Activated CD4-positive, alpha-beta T cell treated with anti-CD3 and anti-CD28 coated beads for 24 hours (primary cell): ENCODE measurements around the gene CREB3L2.

Experiments
- DNase-seq, 2 donors: peaks; one replicate each; pipeline ENCODE4 v3.0.0-alpha.2; 2020; ENCODE audit warnings: low read depth in 2 of 2

The CREB3L2 gene

DNA sequence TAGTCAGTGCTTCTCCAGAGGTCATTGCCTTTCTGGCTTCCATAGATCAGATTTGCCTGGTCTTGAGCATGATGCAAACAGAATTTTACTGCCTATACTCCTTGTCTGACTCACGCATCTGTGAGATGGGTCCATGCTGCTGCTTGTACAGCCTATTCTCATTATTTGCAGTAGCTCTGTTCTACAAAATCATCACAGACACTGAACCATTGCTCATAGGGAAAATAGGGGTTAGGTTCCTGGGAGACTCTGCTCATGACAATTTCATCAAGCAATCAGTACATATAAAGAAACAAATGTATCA lies 7.4 kb upstream of the CREB3L2 start:
- no peak for DNase-seq

- DNase-seq, result no peak
Observed at GRCh38 chr7:138008588-138009349, 6.9 kb upstream of the CREB3L2 start.

DNA sequence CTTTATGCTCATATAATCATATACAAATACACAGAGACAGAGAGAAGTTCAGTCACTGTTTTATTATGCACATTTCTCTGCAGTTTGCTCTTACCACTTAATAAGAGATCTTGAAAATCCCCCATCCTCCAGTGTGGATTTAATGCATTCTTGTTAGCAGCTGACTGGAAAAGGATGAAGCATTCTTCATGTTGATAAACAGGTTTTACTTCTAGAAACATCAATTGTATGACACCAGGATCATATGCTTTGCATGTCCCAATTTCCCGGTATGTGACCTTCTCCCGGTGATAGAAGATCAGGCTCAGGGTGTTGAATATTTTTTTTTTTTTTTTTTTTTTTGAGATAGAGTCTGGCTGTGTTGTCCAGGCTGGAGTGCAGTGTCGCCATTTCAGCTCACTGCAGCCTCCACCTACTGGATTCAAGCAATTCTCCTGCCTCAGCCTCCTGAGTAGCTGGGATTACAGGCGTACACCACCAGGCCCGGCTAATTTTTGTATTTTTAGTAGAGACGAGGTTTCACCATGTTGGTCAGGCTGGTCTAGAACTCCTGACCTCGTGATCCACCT lies 6.2 kb upstream of the CREB3L2 start:
- DNase-seq, result no peak

DNA sequence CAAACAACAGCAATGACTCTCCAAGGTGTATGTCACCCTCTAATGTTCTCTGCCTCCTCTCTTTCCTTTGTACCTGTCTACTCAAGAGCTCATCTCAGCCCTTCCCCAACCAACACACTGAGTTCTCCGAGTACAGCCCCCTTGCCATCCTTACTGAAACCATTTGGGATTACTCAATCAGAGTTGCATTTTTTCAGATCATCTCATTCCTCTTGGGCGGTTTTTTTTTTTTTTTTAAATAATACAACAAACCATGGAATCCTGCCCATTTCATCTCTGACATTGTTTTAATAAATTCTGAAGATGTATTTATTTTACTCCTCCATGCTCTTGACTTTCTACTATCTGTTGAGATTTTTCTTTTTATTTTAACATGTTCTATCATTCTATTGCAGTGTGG lies 4.2 kb upstream of the CREB3L2 start:
- no peak for DNase-seq

GRCh38 chr7:138004936-138005335 lies 3.0 kb upstream of the CREB3L2 start:
- no peak for DNase-seq

- no peak for DNase-seq
Observed at GRCh38 chr7:138004046-138004445, 2.2 kb upstream of the CREB3L2 start.

GRCh38 chr7:138002828-138003189 lies 923 bp upstream of the CREB3L2 start:
- DNase-seq, result no peak

DNA sequence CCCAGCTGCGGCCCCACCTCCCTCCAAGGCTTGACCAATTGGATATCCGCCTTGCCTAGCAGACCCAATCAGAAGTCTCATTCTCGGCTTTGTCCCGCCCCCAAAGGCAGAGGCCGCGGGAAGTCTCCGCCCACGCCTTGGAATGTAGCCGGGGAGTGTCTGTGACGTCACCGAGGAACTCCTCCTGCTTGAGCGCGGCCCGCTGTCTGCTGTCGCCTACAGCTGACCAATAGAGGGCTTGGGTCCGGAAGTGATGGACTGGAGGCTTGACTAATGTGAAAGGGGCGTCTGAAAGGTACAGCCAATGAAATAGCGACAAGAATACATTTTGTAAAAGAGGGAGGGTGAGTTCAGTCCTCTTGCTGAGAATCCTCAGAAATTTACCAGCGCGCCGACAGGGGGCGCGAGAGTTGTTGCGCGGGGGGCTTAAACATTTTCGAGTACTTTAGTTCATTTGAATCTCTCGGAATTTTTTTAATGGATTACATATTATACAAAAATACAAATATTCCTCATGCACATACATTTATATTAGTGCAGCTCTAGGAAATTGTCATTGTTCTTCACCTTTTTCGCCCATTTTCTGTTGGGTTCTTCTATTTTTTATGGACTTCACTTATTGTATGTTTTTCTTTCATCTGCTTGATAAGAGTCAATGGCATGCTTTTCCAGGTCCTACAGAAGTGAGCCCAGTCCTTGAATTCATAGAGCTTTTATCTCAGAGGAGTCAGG lies 376 bp upstream of the CREB3L2 start:
- peak; percentile 92 to 97 for DNase-seq

DNA sequence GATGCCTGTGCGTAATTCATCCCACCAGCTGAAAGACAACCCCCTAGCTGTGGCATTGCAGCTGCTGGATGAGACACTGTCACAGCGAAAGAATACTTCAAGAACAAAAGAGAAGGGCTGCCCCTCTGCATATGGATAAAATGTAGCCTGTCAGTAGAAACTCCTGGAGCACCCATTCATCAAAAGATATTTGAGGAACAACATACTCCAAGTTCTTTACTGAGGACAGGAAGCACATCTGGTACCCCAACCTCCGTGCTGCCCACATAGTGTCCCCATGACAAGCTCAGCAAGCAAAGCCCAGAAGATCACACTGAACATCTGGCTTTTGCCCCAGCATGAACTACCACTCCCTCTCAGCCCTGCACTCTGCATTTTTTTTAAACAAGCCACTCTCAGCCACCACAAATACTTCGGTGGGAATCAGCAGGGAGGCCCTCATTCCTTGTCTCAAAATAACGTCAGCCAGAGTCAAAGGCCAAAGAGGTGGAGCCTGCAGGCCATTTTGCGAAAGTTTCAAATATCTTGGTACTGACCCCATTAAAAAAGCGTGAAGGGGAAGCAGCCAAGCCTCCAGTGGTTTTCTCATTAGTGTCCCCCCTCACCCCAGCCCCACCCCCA lies 1.7 kb downstream of the CREB3L2 start:
- DNase-seq, result no peak

- DNase-seq, result no peak
Observed at GRCh38 chr7:137999496-138000080, 2.3 kb downstream of the CREB3L2 start.

DNA sequence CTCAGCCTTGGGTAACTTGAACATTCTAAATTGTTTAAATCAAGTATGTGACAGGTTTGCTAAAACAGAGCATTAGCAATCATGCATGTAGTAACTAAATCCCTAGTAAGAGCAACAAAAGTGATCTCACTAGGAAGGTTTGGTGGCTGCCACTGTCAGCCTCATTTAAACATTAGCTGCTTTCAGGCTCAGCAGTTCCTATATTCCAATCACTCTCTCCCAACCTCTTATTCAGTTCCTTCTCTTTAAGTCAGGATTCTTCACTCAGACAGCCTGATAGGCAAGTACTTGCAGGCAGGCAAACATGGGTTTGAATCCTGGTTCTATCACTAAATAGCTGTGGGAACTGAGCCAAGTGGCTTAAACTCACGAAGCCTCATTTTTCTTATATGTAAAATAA lies 3.6 kb downstream of the CREB3L2 start:
- no peak for DNase-seq

DNA sequence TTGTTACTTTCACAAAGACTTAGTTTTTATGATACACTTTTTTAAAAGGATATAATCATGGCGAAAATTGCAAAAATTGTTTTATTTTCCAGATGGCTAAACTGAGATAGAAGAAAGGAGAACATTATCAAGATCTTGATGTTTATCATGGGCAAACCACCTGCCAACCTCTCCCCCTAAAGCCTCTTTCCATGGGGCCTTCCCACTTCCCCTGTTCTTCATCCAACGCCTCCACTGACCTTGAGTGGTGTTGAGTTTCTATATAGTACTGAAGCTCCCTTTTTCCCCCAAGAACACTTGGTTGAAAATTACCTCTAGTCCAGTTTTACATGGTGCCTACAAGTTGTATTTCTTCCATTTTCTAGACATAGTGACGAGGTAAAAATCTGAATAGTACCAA lies 5.0 kb downstream of the CREB3L2 start:
- DNase-seq, result no peak

DNA sequence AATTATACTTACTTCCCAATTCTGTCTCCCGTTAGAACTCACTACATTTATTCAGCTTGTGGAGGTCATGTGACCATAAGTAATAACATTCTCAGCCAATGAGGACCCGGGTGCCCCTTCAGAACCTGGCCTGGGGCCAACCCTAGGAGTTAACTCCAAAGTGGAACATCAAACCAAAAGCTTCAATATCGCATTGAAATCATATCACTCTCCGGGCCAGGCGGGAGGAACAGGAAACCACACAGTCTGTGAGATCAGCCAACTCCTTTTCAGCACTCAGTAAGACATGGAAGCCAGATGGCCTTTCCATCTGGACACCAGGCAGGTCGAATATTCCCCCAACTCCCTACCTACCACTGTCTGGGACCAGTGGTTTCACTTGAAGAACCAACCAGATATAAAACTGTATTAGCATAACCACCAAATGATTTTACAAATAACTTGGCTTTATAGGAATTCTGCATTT lies 5.5 kb downstream of the CREB3L2 start:
- DNase-seq, result no peak

GRCh38 chr7:137994216-137994615 lies 7.7 kb downstream of the CREB3L2 start:
- DNase-seq, result no peak

GRCh38 chr7:137993395-137993743 lies 8.5 kb downstream of the CREB3L2 start:
- DNase-seq, result no peak

DNA sequence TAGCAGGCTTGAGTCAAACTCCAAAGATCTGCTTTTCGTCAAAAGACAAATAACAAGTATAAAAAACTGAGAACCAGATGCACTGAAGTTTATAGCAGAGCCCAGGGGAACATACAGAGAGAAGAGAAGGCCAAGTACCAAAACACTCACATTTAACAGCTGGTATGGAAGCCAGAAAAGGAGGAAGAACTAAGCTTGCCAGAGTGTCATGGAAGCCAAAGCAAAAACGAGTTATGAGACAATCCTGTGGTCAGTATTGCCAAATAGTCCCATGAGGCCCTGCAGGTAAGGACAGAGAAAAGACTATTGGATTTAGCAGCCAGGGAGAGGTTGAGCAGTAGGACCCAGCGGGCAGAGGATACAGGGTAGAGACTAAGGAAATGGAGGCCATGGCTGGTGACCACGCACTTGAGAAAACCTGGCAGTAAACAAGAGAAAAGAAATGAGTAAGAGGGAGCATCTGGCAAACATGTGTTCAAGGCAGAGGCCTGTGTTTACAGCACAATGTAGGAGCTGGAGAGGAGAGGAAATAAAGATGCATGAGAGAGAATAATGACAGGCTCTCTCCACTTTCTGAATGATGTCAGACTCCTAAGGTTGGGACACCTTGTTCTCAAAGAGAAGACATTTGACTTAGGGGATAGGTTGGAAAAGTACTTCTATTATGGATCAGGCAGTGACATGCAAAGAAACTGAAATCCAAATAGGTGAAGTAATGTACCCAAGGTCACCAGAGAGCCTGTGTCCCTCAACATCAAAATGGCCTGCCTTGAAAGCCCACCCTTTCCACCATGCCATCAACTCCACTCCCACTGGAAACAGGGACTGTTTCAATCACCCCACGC lies 9.1 kb downstream of the CREB3L2 start:
- DNase-seq, result no peak

GRCh38 chr7:137992104-137992549 lies 9.8 kb downstream of the CREB3L2 start:
- no peak for DNase-seq

DNA sequence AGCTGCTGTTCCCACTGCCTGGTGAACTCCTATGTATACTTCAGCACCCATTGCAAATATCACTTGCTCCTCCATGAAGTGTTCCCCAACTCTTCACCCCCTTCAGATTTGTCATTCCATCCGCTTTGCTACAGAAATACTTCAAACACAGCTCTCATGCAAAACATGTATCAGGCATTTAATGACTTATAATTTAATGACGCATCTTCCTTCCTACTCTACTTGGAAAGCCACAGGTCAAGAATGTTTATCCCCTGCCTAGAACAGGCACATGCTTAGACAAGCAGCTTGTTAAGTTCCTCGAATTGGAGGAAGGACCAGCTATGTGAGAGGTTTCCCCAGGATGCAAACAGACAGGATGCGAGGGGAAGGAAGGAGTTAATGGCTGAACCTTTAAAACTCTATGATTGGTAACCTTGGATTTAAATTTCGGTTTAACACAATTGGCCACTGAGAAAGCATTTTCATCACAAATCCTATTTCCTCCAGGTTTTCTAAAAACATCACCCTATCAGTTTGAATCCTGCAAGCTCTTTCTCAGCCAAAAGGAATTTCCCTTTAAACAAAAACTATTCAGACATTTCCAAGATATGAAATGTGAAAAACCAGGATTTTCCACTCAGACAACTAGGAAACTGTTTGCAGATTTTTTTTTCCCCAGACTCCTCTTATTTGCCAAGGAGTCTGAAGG lies 11.5 kb downstream of the CREB3L2 start:
- DNase-seq, result no peak

DNA sequence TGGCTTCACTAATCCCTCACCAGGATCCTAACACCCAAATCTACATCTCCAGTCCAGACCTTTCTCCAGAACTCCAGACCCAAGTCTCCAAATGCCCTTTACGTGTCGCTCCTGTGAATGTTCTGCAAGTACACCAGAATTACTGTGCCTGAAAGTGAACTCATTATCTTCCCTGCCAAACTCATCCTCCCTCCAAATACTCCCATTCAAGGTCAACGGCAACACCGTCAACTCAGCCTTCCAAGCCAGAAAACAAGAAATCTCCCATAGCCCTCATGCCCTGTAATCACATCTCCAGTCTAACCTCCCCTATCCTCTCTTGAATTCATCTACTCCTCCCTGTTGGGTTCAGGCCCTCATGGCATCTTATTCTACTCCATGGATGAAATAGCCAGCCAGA lies 12.3 kb downstream of the CREB3L2 start:
- DNase-seq, result no peak

DNA sequence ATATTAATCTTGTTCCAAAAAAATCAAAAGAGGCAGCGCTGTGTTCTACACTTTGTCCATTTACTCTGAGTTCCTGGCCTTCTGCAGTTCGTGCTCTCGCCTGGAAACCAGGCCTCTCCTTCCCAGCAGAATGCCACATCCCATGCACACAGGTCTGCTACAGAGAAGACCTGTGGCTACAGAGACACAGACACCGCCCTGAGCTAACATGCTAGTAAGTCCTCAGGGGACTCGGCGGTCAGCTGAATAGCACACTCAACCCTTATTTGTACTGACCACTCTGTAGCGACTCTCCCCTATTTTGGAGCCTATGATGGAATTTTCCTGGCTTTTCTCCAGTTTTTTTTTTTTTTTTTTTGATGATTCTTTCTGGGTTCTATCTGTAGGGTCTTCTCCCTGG lies 12.8 kb downstream of the CREB3L2 start:
- no peak for DNase-seq

GRCh38 chr7:137987968-137988367 lies 13.9 kb downstream of the CREB3L2 start:
- no peak for DNase-seq
